HEK293T (cell line): ENCODE results near the gene CCNG1.

ENCODE experiments used
- ARNT ChIP-seq: fragments of 450-650 bp; IDR thresholded peaks from 2 replicates; pipeline ENCODE4 v1.6.1; 2017; ENCODE audit warnings: mild to moderate bottlenecking
- FOXA1 ChIP-seq: fragments of 450-650 bp; IDR thresholded peaks from 2 replicates; pipeline ENCODE4 v1.6.1; 2016; ENCODE audit warnings: mild to moderate bottlenecking
- FOXM1 ChIP-seq: fragments of 450-650 bp; IDR thresholded peaks from 2 replicates; pipeline ENCODE4 v1.6.1; 2017; ENCODE audit warnings: mild to moderate bottlenecking, borderline replicate concordance
- SUZ12 ChIP-seq: fragments of 450-650 bp; IDR thresholded peaks from 2 replicates; pipeline ENCODE4 v1.6.1; 2016; ENCODE audit warnings: mild to moderate bottlenecking
- TF ChIP-seq, protein P1 (sequence below): fragments of 450-650 bp; IDR thresholded peaks from 2 replicates; pipeline ENCODE4 v1.6.1; 2016

DNA sequence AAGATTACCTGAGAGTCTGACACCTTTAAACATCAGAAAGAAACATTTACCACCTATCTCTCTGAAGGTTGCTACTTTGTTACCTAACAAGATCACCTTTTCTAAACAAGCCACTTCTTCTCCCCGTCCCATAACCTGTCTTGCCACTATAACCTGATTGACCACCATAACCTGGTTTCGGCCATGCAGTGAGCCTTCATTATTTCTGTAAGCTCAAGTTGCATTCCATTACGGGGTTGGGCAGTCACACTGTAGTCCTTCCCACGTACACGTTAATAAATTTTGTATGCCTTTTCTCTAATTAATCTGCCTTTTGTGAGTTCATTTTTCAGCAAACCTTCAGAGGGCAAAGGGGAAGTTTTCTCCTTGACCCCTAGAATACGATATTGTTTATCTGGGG, 28.0 kb upstream of the CCNG1 start:
- TF ChIP-seq SUZ12: no peak
- TF ChIP-seq, protein P1, sequence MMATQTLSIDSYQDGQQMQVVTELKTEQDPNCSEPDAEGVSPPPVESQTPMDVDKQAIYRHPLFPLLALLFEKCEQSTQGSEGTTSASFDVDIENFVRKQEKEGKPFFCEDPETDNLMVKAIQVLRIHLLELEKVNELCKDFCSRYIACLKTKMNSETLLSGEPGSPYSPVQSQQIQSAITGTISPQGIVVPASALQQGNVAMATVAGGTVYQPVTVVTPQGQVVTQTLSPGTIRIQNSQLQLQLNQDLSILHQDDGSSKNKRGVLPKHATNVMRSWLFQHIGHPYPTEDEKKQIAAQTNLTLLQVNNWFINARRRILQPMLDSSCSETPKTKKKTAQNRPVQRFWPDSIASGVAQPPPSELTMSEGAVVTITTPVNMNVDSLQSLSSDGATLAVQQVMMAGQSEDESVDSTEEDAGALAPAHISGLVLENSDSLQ: no peak
- no peak for TF ChIP-seq ARNT
- no peak for TF ChIP-seq FOXM1
- no peak for TF ChIP-seq FOXA1
